GM23248 (cell line): Measurements from ENCODE around the gene IRF6.

Source experiments
- EZH2 ChIP-seq: fragments of 200-600 bp; sonication (generic); IDR thresholded peaks from 2 replicates; pipeline ENCODE4 v1.6.1; 2018; ENCODE audit warnings: antibody characterized with exemption, mild to moderate bottlenecking; ENCODE audit not compliant: insufficient read depth, poor library complexity, severe bottlenecking
- EZH2phosphoT487 ChIP-seq: fragments of 200-600 bp; sonication (generic); IDR thresholded peaks from 2 replicates; pipeline ENCODE4 v1.6.1; 2018; ENCODE audit warnings: antibody characterized with exemption, moderate library complexity, mild to moderate bottlenecking, low read depth; ENCODE audit not compliant: insufficient read depth

GRCh38 chr1:209830722-209831121, 24.8 kb upstream of the IRF6 start:
- no peak for TF ChIP-seq EZH2
- TF ChIP-seq EZH2phosphoT487: no peak
